ENCODE data around the gene NDST1. TPM values are rescaled to one million over a fixed set of nuclear protein-coding genes. Genes with fewer than 3 reads are reported as not detected.

Gene NDST1
- total and polyA plus RNA-seq, 2 of the 8 experiments (the other 6 are each of a cell fraction or from before 2014, with no cell fraction given): 27.0 to 72.0 TPM

DNA sequence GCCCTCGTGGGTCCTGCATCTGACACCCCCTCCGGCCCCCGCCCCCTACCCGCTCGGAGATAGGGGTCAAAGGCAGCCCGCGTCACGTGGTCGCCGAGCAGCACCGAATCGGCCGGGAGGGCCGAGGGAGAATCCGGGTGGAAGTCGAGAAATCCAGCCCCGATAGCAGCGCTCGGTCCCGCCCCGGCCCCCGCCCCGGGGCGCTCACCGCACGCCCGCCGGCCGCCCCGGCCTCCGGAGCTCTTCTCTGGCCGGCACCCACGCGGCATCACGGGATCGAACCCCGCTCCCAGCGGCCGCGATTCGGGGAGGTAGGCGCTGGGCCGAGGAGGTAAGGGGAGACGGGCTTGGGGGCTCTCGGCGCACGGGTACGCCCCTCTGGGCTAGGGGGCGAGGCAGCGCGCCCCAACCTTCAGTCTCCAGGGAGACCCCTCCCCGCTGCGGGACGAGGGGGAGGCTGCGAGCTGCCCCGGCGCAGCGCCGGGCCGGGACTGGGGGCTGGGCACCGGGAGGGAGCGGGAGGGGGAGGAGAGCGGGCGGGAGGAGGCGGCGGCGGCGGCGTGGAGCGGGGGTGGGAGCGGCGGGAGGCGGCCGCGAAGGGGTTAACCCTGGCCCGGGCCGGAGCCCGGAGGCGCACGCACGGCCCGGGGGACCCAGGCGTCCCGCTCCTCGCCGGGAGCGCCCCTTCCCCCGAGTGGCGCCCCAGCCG, 22.1 kb upstream of the NDST1 start:
- DNase-seq (ENCODE audit: low read depth in 1 of 2, low spot score in 2 of 2) (peak in 1 of 2 experiments; percentile 87), FAIRE-seq (no peak)
- Histone ChIP-seq H3K23me2 (ENCODE audit: low read depth, low read length) (peaks cover 3% of the 10 kb centered on the region; the same call in 1 of the 2 replicates), H2BK12ac (ENCODE audit: low read depth, low read length) (no peak overlapping the region), H4K91ac (replicated peaks; ENCODE audit: insufficient read length, low read length) (no peak overlapping the region), H3K36me3 (ENCODE audit: control insufficient read depth in 2 of 4, insufficient read depth in 4 of 4, low read length in 3 of 4) (peaks cover 0 to under 1% (median 0%) of the 10 kb centered on the region in 4 experiments; a peak in 1 of 8 replicates), H3K79me2 (ENCODE audit: control insufficient read depth in 1 of 2, insufficient read depth in 2 of 2, low read length in 2 of 2) (peaks cover 15 to 40% of the 10 kb centered on the region in 2 experiments), H3K4me3 (ENCODE audit: extremely low read depth in 1 of 4, insufficient read depth in 2 of 4, low read depth in 3 of 4, low read length in 4 of 4) (peak overlapping the region; percentile 50 to 99 (median 74)), H3K56ac (replicated peaks; ENCODE audit: insufficient read length, low read depth, low read length) (peak overlapping the region; percentile 71), H3K4ac (replicated peaks; ENCODE audit: insufficient read length, low read depth, low read length) (peak overlapping the region; percentile 47), H3K23ac (ENCODE audit: insufficient read length) (no peak overlapping the region), H2BK120ac (replicated peaks; ENCODE audit: low read depth, low read length) (no peak overlapping the region), H3K18ac (ENCODE audit: extremely low read depth, low read length) (peak overlapping the region; percentile 93), H3K27ac (ENCODE audit: low read depth, low read length) (peak overlapping the region; percentile 89), H2AK5ac (ENCODE audit: low read depth, low read length) (no peak overlapping the region), H3K9me3 (ENCODE audit: insufficient read depth in 2 of 2, low read depth in 1 of 2, low read length in 1 of 2) (no peaks in the 10 kb centered on the region), H2AFZ (ENCODE audit: low read length) (no peak overlapping the region), H2BK15ac (ENCODE audit: low read length) (no peak overlapping the region), H3K4me1 (replicated peaks in 1 of 4; ENCODE audit: control insufficient read depth in 3 of 4, insufficient read depth in 4 of 4, low read length in 3 of 4) (peaks cover 16 to 49% (median 38%) of the 10 kb centered on the region in 4 experiments), H4K8ac (ENCODE audit: extremely low read depth, insufficient read depth, low read length) (peak overlapping the region; percentile 92), H4K20me1 (replicated peaks in 1 of 2; ENCODE audit: control insufficient read depth in 1 of 2, insufficient read depth in 2 of 2, low read length in 2 of 2) (peaks cover 10 to 14% of the 10 kb centered on the region in 2 experiments), H3K79me1 (ENCODE audit: low read depth, low read length) (peaks cover 25% of the 10 kb centered on the region), H3K4me2 (ENCODE audit: insufficient read depth in 1 of 2, low read depth in 2 of 2, low read length in 2 of 2) (peak overlapping the region; percentile 79 to 84), H4K5ac (ENCODE audit: insufficient read length, low read depth, low read length) (peak overlapping the region; percentile 82), H2BK20ac (ENCODE audit: low read length) (no peak overlapping the region), H3K9ac (replicated peaks in 1 of 4; ENCODE audit: extremely low read depth in 1 of 4, low read depth in 3 of 4, low read length in 3 of 4) (peak overlapping the region; percentile 60 to 91 (median 86)), H3K14ac (ENCODE audit: insufficient read length) (no peak overlapping the region), H2BK5ac (ENCODE audit: low read depth, low read length) (peak overlapping the region; percentile 63; the same call in 1 of the 2 replicates), H3K27me3 (replicated peaks in 1 of 4; ENCODE audit: control insufficient read depth in 3 of 4, extremely low read depth in 1 of 4, insufficient read depth in 3 of 4, low read length in 3 of 4) (no peaks in the 10 kb centered on the region)
- CTCF ChIA-PET (ENCODE audit: partially characterized antibody): interaction anchor here (0.7 to 30.8 kb wide), 8 partner anchors 13 to 76 kb away, joined by 3 to 571 read pairs (median 6); partner anchors contain the start of gene NDST1
- POLR2A ChIA-PET (ENCODE audit: partially characterized antibody): interaction anchor here (0.6 to 12.0 kb wide), 26 partner anchors 12 to 197 kb away, joined by 3 to 122 read pairs (median 5); partner anchors contain the start of genes NDST1 and RPS14
- 0% methylated on average over 12 of the region's 90 CpGs; no CpG with 5 or more reads in 1 of the 2 experiments for WGBS, 2 experiments (ENCODE audit: extremely low coverage in 1 of 2, insufficient coverage in 1 of 2, insufficient read length in 1 of 2, insufficient replicate concordance in 2 of 2, low coverage in 1 of 2, low lambda C conversion rate in 2 of 2, missing lambda C conversion rate in 1 of 2)
- TF ChIP-seq MAX (IDR thresholded peaks at IDR 0.05): peak; percentile 66; the same call in 1 of the 2 replicates
- peak; percentile 79 for TF ChIP-seq PHF8 (conservative IDR thresholded peaks at IDR 0.05; ENCODE audit: low read depth, low read length)
- TF ChIP-seq FOSL1 (IDR thresholded peaks at IDR 0.05; ENCODE audit: insufficient read depth, low read depth, low read length): no peak
- peak; percentile 49 for TF ChIP-seq TAF1 (IDR thresholded peaks at IDR 0.05; ENCODE audit: low read depth, low read length)
- TF ChIP-seq POLR2A (IDR thresholded peaks at IDR 0.05; ENCODE audit: control extremely low read depth in 1 of 2, low read depth in 2 of 2, low read length in 2 of 2): peak in 1 of 2 experiments; percentile 81; a peak in 1 of 3 replicates
- peak; percentile 5 for TF ChIP-seq TAF7 (optimal IDR thresholded peaks at IDR 0.05; ENCODE audit: borderline replicate concordance, low read depth, low read length)
- no peak for TF ChIP-seq SP2 (IDR thresholded peaks at IDR 0.05; ENCODE audit: low read length)
- peak in 1 of 2 experiments; percentile 14; a peak in 1 of 4 replicates for TF ChIP-seq SIN3A (conservative IDR thresholded peaks at IDR 0.05 in 1 of 2, IDR thresholded peaks at IDR 0.05 in 1 of 2; ENCODE audit: low read depth in 1 of 2, low read length in 2 of 2)
- peak; percentile 17 for TF ChIP-seq KDM4A (IDR thresholded peaks at IDR 0.05; ENCODE audit: low read depth, low read length, severe bottlenecking)
- no peak for TF ChIP-seq CHD1 (IDR thresholded peaks at IDR 0.05; ENCODE audit: low read depth, low read length)
